Measurements from ENCODE around the gene ADAMTS17. TPM values are rescaled to one million over a fixed set of nuclear protein-coding genes. Genes with fewer than 3 reads are reported as not detected.

Gene ADAMTS17
- total and polyA plus RNA-seq, 8 donors, result 0.31 to 14.3 (median 6.3) TPM

DNA sequence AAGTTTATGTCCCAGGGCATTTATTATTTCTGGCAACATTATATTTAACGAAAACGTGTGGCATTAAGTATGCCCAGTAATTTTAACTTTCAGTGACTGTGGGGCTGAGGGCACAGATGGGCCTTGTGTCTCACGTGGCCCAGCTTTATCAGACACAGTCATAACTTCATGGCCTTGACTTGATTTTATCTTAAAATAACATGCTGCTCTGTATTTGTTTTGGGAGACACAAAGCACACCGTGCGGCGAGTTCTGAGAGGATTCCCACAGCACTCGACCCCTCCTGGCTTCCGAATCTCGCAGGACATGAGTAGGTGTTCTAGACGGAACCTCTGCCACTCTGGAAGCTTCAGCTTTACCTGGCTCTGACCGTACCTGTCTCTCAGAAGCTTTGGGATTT, 180.8 kb downstream of the ADAMTS17 start:
- no peaks in the 10 kb centered on the region for H3K4me1 ChIP-seq
- WGBS, 5 donors, result 76 to 81% (median 78%) methylated on average over 11 of the region's 11 CpGs

DNA sequence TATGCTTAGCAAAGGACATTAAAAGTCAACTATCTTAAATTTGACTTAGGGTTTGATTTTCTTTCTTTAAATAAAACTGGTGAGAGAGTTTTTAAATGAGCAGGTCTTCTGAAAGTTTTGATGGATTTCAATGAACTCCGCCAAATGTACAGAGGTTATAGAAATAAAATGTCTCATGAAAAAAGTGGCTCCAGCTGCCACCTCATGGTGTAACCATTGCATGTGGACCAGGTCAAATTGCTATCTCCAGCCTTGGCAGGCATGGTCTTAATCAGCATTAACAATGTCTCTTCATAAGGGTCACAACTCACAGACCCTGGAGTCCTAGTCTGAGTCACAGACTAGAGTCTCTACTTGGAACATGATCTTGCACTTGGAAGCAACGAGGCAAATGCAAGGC, 182.3 kb downstream of the ADAMTS17 start:
- Histone ChIP-seq H3K9me3 (no peaks in the 10 kb centered on the region), H3K4me3 (no peak overlapping the region), H3K4me1 (no peaks in the 10 kb centered on the region), H3K27ac (no peak overlapping the region), H3K27me3 (no peaks in the 10 kb centered on the region), H3K36me3 (no peaks in the 10 kb centered on the region)
- DNase-seq, result no peak
- intact Hi-C loops (cut with DNase I; ENCODE audit: low total_unique reads), result no loop called here
- TF ChIP-seq, protein P1, sequence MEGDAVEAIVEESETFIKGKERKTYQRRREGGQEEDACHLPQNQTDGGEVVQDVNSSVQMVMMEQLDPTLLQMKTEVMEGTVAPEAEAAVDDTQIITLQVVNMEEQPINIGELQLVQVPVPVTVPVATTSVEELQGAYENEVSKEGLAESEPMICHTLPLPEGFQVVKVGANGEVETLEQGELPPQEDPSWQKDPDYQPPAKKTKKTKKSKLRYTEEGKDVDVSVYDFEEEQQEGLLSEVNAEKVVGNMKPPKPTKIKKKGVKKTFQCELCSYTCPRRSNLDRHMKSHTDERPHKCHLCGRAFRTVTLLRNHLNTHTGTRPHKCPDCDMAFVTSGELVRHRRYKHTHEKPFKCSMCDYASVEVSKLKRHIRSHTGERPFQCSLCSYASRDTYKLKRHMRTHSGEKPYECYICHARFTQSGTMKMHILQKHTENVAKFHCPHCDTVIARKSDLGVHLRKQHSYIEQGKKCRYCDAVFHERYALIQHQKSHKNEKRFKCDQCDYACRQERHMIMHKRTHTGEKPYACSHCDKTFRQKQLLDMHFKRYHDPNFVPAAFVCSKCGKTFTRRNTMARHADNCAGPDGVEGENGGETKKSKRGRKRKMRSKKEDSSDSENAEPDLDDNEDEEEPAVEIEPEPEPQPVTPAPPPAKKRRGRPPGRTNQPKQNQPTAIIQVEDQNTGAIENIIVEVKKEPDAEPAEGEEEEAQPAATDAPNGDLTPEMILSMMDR (IDR thresholded peaks at IDR 0.05), result no peak
- TF ChIP-seq POLR2AphosphoS5 (IDR thresholded peaks at IDR 0.05), result no peak
- TF ChIP-seq POLR2A (IDR thresholded peaks at IDR 0.05), result no peak
- WGBS, 5 donors, result 65 to 78% (median 73%) methylated on average over 2 of the region's 2 CpGs

More for the DNA sequence above, 180.8 kb downstream of the ADAMTS17 start:
- Histone ChIP-seq H3K27ac (no peak overlapping the region), H3K9me3 (no peaks in the 10 kb centered on the region), H3K4me3 (no peak overlapping the region), H3K36me3 (no peaks in the 10 kb centered on the region), H3K27me3 (no peaks in the 10 kb centered on the region)
- intact Hi-C loops (cut with DNase I; ENCODE audit: low total_unique reads), result no loop called here
- no peak for DNase-seq
- no peak for TF ChIP-seq POLR2AphosphoS5 (IDR thresholded peaks at IDR 0.05)

DNA sequence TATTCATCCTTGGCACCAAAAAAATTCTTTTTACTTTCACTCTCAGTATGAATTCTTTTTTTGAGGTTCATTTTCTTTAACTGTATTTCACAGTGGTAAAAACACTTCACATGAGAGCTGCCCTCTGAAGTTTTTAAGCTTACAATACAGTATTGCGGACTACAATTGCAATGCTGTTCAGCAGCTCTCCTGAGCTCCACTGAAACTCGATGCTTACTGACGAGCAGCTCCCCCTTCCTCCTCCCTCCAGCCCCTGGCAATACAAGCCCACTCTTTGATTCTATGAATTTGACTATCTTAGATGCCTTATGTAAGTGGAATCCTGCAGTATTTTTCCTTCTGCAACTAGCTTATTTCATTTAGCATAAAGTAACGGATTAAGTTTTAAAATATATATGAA, 183.4 kb downstream of the ADAMTS17 start:
- Histone ChIP-seq H3K27ac (no peak overlapping the region), H3K9me3 (no peaks in the 10 kb centered on the region), H3K4me3 (no peak overlapping the region), H3K27me3 (no peaks in the 10 kb centered on the region), H3K36me3 (no peaks in the 10 kb centered on the region), H3K4me1 (no peaks in the 10 kb centered on the region)
- intact Hi-C loops (cut with DNase I; ENCODE audit: low total_unique reads), result no loop called here
- DNase-seq, result peak in 1 of 2 donors; percentile 17
- TF ChIP-seq EP300 (IDR thresholded peaks at IDR 0.05), result no peak
- TF ChIP-seq, protein P1 (IDR thresholded peaks at IDR 0.05), result no peak
- TF ChIP-seq POLR2A (IDR thresholded peaks at IDR 0.05), result no peak
- TF ChIP-seq POLR2AphosphoS5 (IDR thresholded peaks at IDR 0.05), result no peak
- 65 to 76% (median 70%) methylated on average over 4 of the region's 4 CpGs for WGBS, 5 donors

DNA sequence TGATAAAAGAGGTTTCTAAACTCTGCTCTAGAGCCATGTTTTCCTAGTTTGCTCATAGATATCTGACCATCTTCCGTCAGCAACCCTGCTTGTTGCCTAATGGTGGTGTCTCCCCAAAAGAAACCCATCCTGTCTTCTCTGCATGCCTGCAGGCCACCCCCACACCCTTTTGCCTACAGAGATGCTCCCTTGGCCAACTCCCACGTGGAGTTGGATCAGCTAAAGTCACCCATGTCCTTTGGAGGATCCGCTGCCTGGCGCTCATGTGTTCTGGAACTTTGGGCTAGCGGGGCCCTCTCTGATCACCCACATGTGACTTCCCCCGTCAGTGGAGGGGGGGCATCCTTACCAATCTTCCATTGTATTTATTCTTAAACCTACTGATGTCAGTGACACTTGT, 185.6 kb downstream of the ADAMTS17 start:
- no peaks in the 10 kb centered on the region for H3K27me3 ChIP-seq
- H3K36me3 ChIP-seq, result peaks cover 0 to 11% (median 4%) of the 10 kb centered on the region in 4 donors
- TF ChIP-seq, protein P1 (IDR thresholded peaks at IDR 0.05), result no peak
- TF ChIP-seq EP300 (IDR thresholded peaks at IDR 0.05) (no peak), POLR2AphosphoS5 (IDR thresholded peaks at IDR 0.05) (no peak), POLR2A (IDR thresholded peaks at IDR 0.05) (no peak)
- H3K9me3 ChIP-seq, result no peaks in the 10 kb centered on the region
- H3K4me1 ChIP-seq, result no peaks in the 10 kb centered on the region
- intact Hi-C loops (cut with DNase I; ENCODE audit: low total_unique reads), result no loop called here
- H3K27ac ChIP-seq, result no peak overlapping the region
- WGBS, 5 donors, result 86 to 99% (median 93%) methylated on average over 5 to 6 of the region's 6 CpGs
- no peak overlapping the region for H3K4me3 ChIP-seq
- DNase-seq, result no peak

DNA sequence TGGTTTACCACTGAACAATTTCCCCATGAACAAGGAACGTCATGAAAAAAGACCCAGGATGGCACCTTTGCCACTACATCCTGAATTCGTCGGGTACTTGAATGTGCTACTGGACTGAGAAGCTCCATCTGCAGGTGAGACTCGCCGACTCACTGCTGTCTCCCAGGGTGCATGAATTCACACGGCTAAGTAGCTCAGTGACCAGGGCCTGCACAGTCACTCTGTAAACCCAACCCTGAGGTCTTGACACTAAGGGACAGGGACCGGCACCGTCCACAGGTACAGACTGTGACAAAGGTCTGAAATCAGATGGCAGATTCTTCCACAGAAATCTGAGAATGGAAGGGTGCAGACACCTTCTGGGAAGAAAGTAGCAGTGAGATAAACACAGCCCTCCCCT, 187.4 kb downstream of the ADAMTS17 start:
- no peak overlapping the region for H3K27ac ChIP-seq
- H3K4me3 ChIP-seq, result no peak overlapping the region
- H3K27me3 ChIP-seq, result no peaks in the 10 kb centered on the region
- no peaks in the 10 kb centered on the region for H3K4me1 ChIP-seq
- peaks cover 2 to 5% (median 3%) of the 10 kb centered on the region in 4 donors for H3K9me3 ChIP-seq
- intact Hi-C loops (cut with DNase I; ENCODE audit: low total_unique reads), result no loop called here
- WGBS, 5 donors, result 77 to 85% (median 83%) methylated on average over 8 of the region's 8 CpGs
- peaks cover 0 to 15% (median 4%) of the 10 kb centered on the region in 4 donors for H3K36me3 ChIP-seq
- DNase-seq, result no peak
- TF ChIP-seq EP300 (IDR thresholded peaks at IDR 0.05) (no peak), POLR2A (IDR thresholded peaks at IDR 0.05) (no peak), POLR2AphosphoS5 (IDR thresholded peaks at IDR 0.05) (no peak)
- TF ChIP-seq, protein P1 (IDR thresholded peaks at IDR 0.05), result no peak
